Mucosa of gallbladder (tissue), 1 donor: Measurements from ENCODE around the gene AIDA. TPM values are rescaled to one million over a fixed set of nuclear protein-coding genes. Genes with fewer than 3 reads are reported as not detected.
"Not testable (repeated sequence)": the region's sequence is repeated elsewhere in the genome, so short reads cannot be mapped to it uniquely, and the experiment has no call there.

ENCODE experiments used
- DNase-seq: peaks from one replicate; pipeline ENCODE4 v3.0.0-alpha.2; 2020; ENCODE audit warnings: low spot score
- total RNA-seq: library from RNA; stranded (reverse); gene quantifications from one replicate; pipeline ENCODE4 v1.2.1, GENCODE V29; 2021
- donor health status: DM: no; HTN: no; CAD: no.

Gene AIDA, protein sequence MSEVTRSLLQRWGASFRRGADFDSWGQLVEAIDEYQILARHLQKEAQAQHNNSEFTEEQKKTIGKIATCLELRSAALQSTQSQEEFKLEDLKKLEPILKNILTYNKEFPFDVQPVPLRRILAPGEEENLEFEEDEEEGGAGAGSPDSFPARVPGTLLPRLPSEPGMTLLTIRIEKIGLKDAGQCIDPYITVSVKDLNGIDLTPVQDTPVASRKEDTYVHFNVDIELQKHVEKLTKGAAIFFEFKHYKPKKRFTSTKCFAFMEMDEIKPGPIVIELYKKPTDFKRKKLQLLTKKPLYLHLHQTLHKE
- 76.9 TPM for total RNA-seq

DNA sequence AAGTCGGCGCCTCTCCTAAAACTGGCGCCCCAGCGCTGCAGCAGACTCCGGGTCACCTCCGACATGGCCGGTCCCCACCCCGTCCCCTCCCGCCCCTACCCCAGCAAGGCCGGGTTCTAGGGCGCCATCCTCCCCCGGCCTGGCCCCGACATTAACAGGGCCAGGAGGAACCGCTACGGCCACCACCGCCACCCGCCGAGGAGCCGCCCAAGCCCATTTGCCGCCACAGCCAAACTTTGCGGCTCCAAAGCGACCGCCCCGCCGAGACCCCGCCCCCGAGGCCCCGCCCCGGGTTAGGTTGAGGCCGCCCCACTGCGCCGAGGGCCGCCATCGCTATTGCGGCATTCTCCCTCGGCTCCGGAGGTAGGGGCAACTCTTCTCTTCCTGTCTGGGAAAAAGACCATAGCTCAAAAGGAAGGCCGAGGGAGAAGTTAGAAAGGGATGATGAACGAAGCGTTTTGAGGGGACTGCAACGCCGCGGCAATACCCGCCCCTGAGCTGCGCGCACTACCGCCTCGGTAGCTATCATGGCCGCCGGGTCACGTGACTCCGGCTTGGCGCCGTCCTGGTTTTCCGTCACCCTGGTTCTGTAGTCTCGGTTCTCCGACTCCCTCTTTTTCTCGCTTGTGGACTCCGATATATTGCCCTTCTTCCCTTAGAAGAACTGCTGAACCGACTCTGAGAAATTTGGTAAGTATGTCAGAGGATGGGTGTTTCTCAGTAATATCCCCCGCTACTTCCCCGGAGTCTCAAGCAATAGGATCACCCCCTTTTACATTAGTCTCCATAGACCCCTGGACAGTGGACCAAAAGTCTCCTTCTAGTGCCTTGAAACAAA, at the start of gene AIDA, which contains the start of gene BROX:
TSS of gene AIDA (minus strand) at position 239 of the 838 bp plus-strand sequence. CDS start at position 65, 174 bp downstream.
TSS of gene BROX (plus strand) at position 312 of the 838 bp plus-strand sequence. CDS start 3,136 bp downstream, outside the sequence.
- peak; percentile 95 for DNase-seq

DNA sequence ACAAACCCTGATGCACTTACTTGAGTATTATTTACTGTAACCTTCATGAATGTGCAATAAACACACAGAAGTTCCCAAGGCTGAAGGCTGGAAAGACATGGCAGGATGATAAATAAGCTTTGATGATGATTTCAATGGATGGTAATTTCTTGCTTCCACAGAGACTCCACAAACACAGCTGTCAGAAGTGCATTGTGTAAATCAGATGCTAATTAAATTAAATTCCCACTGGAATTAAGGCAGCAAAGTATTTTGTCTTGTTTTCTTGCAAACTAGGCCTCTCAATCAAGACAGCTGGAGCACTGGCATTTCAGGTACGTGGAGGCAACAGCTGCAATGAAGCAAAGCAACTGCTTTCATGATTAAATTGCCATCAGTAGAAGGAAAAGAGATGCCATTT, 48.8 kb upstream of the AIDA start:
- no peak for DNase-seq

DNA sequence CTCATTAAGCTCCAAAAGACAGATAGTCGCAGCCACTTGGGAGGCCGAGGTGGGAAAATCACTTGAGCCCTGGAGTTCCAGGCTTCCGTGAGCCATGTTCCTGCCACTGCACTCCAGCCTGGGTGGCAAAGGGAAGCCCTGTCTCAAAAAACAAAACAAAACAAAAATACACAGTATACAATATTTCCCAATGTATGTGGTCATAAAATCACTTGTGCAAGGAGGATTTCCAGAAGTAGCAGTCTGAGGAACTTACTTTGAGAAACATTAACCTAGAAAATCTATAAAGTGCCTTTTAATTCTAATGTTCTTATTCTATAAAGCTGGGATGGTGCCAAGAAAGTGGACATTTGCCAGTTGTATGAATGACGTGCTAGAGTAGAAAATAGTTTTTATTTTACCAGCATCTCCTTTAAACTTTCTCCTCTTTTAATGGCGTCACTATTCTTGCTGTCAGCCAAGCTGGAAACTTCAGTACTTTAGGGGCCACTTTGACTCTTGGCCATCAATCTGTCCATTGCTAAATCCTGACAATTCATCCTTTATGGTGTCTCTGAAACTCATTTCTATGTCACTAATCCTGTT, 47.3 kb upstream of the AIDA start:
- DNase-seq, result peak; percentile 46

DNA sequence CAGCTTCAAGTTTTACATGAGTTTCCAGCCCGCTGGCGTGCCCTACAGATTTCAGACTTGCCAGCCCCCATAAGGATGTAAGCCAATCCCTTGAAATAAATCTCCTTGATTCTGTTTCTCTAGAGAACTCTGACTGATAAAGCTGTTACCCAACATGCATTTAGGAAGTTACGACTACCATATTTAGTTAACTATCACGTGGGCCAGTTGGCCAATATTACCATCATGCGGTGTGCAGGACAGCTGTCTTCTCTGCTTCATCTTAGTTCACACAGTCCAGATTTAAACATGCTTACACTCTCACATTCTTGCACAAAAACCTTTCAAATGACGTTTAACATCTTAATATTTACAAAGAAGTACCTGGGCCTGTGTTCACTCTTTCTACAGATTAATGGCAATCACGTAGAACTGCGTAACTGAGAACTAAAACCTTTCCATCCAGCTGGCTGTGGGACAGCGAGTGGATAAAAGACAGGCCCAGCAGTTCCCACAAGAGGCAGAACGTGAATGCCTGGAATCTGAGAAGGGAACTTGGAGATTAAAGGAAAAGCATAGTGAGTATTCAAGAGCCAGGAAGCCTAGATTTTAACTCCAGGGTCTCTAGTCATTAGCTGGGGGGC, 45.5 kb upstream of the AIDA start:
- peak; percentile 64 for DNase-seq

DNA sequence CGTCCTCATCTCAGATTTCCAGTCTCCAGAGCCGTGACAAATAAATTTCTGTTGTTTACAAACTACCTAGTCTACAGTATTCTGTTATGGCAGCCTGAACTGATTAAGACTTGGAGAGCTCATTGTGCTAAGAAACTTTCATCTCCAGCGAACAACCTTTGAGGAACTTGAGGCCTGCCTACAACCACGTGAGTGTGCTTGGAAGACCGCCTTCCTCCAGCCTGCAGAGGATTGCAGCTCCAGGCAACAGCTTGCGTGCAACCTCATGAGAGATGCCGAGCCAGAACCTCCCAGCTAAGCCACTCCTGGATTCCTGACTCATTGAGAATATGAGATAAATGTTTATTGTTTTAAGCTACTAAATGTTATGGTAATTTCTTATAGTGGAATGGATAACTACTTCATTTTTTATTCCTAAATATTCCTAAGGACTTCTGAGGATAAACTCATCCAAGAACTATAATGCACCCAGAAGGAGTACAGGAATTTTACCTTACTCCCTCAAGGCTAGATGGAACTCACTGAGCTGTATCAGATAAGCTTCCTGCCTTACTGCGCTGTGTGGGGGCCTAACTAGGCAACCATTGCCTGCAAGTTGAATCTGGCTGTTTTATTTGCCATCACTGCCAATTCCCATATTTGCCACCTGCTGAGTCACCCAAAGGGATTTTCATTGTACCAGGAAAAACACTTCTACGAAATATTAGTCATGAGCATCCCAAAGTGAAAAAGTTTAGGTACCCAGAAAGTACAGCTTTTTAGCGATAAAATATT, 42.3 kb upstream of the AIDA start:
- peak; percentile 79 for DNase-seq

DNA sequence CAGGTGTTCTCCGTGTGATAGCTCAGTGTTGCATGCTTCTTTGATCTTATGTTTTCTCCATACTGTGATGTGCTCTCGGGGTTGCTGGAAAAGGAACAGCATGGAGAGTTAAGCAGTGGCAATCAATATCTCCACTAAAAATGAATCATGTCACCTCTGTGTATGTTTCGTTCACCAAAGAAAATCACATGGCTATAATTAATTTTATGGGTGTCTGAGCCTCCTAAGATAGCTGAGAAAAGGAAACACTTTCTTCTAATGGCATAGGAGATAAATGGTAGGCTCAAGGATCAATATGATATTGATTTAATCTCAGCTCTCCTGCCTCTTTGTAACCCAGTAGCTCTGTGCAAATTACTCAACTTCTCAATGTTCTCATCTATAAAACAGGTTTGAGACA, 39.0 kb upstream of the AIDA start:
- no peak for DNase-seq

DNA sequence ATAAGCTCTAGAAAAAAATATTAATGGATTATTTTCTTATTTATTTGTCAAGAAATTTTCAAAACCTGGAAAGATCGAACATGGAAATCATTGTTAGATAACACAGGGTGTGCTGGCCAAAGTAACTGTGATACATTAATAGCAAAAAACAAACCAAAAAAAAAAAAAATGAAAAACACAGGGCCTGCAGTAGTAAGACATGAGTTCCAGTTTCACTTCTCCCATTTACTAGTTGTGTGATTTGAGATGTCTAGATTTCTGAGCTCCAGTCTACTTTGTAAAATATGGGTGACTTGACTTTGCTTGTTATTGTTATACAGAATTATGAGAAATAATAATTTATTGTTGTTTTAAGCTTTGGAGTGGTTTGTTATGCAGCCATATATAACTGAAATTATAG, 38.4 kb upstream of the AIDA start:
- DNase-seq, result no peak

DNA sequence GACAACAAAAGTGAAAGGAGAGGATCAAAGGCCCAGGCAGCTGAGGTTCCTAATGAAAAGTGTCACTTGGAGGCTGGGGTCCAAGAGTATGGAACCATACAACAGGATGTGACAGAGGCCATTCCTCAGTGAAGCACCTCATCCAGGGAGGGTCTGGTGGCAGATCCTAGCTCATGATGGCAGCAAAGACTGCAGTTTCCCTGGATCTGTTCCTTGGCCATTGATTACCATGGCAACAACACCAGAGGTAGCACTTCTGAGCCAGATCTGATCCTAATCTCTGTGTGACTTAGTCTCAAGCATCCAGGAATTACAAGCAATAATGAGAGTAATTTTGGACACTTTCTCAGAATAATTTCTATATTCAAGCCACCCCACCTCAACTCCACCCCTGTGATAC, 37.6 kb upstream of the AIDA start:
- no peak for DNase-seq

DNA sequence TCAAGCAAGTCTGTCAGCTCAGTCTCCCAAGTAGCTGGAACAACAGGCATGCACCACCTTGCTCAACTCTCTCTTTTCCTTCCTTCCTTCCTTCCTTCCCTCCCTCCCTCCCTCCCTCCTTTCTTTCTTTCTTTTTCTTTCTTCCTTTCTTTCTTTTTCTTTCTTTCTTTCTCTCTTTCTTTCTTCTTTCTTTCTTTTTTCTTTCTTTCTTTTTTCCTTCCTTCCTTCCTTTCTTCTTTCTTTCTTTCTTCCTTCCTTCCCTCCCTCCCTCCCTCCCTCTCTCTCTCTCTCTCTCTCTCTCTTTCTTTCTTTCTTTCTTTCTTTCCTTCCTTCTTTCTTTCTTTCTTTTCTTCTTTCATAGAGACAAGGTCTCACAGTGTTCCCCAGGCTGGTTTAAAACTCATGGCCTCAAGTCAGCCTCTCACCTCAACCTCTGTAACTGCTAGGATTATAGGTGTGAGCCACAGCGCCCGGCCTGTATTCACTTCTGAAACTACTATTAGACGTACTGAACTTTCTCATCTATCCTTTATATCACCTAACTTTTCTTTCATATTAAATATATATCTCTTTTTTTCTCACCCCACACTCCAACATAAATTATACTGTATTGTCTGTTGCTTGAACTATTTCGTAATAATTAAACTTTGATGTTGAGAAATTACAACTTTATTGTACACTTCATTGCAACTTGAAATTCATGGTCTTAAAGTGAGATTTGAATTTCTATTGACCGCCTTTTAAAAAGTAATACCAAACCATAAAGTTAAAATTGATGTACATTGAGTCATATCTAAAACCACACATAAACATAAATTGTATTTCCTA, 29.6 kb upstream of the AIDA start:
- not testable (repeated sequence) for DNase-seq

DNA sequence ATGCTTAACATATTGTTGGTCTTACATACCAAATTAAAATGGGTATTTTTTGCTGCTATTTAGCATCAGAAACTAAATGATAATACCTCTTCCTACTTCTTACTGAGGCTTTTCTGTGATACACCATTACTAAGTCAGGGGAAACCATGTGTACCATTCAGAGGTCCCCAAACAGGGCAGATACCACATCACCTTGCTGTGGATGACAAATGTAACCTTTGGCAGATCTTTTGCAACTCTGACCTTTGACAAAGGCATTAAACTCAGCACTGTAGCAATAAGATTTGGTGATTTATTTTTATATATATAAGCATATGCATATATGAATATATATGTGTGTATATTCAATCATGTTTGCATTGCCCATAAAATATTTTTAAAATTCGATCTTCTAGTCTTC, 27.6 kb upstream of the AIDA start:
- no peak for DNase-seq

DNA sequence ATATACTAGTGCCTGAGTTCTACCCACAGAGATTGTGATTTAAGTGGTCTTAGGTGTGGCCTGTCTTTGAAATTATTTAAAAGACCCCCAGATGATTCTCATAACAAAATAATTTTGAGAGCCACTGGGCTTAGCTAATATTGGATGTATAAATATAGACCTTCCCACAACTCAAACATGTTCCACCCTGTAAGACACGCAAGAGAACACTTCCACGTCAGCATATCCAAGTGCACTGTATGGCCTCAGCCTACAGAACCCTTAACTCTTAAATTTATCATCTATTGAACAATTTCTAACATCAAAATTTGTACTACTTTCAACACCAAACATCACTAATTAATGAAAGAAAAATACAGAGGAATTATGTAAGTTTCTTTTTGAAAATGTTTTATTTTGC, 27.2 kb upstream of the AIDA start:
- DNase-seq, result no peak

DNA sequence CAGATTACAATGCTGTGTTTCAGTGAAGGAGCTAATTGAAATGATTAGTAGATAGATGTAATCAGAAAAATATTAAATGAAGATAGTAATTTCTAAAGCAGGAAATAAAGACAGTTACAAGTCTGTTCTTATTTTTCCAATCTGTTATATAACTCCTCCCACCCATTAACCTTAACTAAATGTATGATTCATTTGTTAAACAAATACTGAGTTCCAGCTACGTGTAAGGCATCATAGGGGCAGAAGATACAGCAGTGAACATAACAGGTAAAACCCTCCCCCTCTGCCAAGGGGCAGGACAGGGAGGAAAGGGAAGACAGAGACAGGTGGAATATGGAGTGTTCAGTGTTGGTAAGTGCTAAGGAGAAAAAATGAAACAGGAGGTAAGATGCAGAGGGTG, 24.7 kb upstream of the AIDA start, which contains the start of gene FAM177B:
TSS of gene FAM177B (plus strand) at position 231 of the 400 bp plus-strand sequence. CDS start 9,344 bp downstream, outside the sequence.
- DNase-seq, result peak; percentile 46

DNA sequence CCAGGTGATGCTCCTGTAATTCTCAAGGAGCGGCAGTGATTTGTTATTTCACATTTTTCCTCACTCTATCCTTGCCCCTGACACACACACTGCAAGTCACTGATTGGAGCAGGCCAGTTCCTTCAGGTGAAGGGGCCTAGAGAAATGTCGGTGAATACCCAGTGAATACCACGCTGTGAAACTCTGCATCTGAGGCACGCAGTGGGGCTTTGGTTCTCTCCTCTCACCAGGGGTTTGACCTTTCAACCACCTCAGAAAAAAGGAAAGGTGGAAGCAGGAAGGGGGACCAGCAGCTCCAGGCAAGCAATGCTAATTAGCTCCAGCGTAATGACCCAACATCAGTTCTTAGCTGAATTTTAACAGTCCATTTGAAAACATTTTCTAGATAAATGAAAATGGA, 24.2 kb upstream of the AIDA start:
- no peak for DNase-seq

DNA sequence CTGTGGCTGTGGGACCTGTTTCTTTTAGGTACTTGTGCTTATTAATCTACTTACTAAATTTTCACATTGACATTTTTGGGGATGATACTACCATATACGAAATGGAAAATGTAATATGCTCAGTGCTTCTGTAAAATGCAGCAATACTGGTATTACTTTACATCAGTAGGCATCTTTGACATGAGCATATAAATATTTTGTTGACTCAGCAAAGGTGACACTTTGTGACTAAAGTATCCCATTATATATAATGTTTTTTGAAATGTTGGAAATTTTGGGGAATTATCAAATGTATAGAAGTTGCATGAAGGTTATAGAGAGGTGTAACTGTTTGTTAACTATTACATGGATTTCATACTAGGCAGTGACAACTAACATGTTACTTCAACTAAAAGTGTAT, 22.4 kb upstream of the AIDA start:
- DNase-seq, result no peak

DNA sequence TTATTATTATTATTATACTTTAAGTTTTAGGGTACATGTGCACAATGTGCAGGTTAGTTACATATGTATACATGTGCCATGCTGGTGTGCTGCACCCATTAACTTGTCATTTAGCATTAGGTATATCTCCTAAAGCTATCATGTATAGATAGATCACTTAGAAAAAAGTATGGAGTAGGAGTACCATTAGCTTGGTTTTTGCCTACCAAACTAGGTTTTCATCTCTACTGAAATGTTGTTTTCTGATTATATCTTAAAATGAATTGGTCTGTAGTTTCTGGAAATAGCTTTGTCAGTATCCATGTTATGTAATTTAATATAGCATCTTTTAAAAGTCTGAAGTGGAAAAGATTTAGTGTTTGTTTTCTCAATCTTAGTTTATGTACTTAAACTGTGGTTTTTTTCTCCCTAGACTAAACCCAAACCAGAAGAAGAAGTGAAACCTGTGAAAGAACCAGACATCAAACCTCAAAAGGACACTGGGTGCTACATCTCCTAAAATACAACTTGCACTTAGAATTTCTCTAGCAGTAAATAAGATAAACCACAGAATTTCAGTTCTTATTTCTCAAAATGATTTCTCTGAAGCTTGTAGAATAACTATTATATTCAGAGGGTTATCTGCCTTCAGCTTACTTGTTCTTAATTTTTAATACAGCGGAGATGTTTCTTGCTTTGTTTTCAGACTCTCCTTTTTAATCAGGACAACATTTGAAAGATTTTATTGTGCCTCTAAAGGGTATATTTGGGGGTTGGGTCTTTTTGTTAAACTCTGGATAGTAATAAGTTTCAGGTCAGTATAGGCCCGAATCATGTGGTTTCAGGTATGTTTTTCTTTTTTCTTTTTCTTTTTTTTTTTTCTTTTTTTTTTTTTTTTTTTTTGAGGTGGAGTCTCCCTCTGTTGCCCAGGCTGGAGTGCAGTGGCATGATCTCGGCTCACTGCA, 20.2 kb upstream of the AIDA start:
- DNase-seq, result no peak

DNA sequence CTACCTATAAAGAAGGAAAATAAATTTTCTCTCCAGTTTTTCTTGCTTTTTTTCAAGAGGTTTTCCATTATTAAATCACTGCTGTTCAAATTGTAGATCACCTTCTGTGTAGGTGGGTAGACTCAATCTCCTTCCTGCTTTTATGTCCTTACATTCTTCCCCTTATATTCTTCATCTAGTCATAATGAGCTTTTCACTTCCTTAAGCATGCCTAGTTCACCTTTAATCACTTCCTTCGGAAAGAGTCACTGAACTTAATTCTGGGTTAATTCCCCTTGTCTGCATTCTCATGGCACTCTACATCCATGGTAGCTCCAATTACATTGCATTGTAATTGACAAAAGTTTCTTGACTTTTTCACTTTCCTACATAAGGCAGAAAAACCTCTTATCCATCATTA, 18.6 kb upstream of the AIDA start:
- no peak for DNase-seq

DNA sequence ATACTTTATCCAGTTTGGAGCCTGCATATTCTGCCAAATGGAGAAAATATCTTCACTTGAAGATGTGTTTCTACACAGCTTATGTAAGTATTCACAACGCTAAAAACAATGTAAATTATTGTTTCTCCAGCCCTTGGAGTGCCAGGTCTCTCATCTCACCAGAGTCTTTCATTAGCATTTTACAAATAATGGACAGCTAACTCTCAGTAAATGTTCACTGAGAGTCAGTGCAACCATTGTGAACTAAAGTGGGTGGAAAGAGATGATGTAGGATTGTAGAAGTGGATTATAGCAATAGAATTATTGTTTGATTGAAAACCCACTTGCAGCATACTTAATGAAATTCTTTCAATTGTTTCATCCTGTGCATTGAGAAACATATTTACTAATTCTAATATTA, 16.5 kb upstream of the AIDA start:
- DNase-seq, result no peak

DNA sequence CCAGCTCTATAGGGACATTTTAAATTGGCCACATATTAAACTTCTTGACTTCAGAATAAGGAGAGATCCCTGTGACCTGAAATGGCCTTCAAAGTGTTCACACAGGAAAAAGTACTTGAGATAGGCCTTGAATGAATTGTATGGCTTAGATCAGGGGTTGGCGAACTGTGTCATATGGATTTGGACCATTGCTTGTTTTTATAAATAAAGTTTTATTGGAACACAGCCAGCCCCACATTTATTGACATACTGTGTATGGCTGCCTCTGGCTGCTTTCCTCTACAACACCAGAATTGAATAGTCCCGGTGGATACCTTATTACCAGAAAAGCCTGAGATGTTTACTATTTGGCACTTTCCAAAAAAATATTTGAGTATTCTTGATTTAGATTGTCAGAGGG, 4.1 kb upstream of the AIDA start:
- DNase-seq, result no peak
